Measurements from ENCODE around the gene IREB2.

Gene IREB2

GRCh38 chr15:78550815-78551214 is 112.8 kb downstream of the IREB2 start:
- DNase-seq (ENCODE audit: low spot score) = no peak

Data from RKO (cell line).